GM21367 (cell line): ENCODE results near the gene CD200R1L.

ENCODE experiments used
- ATAC-seq: cut with Tn5 transposase; IDR thresholded peaks from one replicate; pipeline ENCODE4 v1.9.1; 2021; ENCODE audit not compliant: unreplicated experiment

CD200R1L gene

GRCh38 chr3:112793326-112794081 lies 53.2 kb downstream of the CD200R1L start:
- ATAC-seq: no peak

GRCh38 chr3:112791736-112792135 lies 54.9 kb downstream of the CD200R1L start:
- no peak for ATAC-seq

- ATAC-seq: no peak
Observed at GRCh38 chr3:112789787-112790186, 56.9 kb downstream of the CD200R1L start.

- no peak for ATAC-seq
Observed at GRCh38 chr3:112786881-112787579, 59.6 kb downstream of the CD200R1L start.

GRCh38 chr3:112786002-112786590 lies 60.6 kb downstream of the CD200R1L start:
- no peak for ATAC-seq

- ATAC-seq: no peak
Observed at GRCh38 chr3:112785321-112786001, 61.2 kb downstream of the CD200R1L start.

GRCh38 chr3:112782491-112782890 lies 64.2 kb downstream of the CD200R1L start:
- ATAC-seq: no peak

- ATAC-seq: no peak
Observed at GRCh38 chr3:112781599-112781998, 65.1 kb downstream of the CD200R1L start.

GRCh38 chr3:112779558-112780480 lies 66.8 kb downstream of the CD200R1L start:
- ATAC-seq: no peak

GRCh38 chr3:112779011-112779410 lies 67.7 kb downstream of the CD200R1L start:
- no peak for ATAC-seq

GRCh38 chr3:112778353-112778948 lies 68.2 kb downstream of the CD200R1L start:
- no peak for ATAC-seq

- ATAC-seq: no peak
Observed at GRCh38 chr3:112777811-112778210, 68.9 kb downstream of the CD200R1L start.

GRCh38 chr3:112776836-112777235 lies 69.8 kb downstream of the CD200R1L start:
- ATAC-seq: no peak

- ATAC-seq: peak; percentile 45
Observed at GRCh38 chr3:112776000-112776399, 70.7 kb downstream of the CD200R1L start.

GRCh38 chr3:112775011-112775742 lies 71.5 kb downstream of the CD200R1L start:
- no peak for ATAC-seq

GRCh38 chr3:112774293-112774926 lies 72.3 kb downstream of the CD200R1L start:
- ATAC-seq: no peak

GRCh38 chr3:112773864-112774263 lies 72.8 kb downstream of the CD200R1L start:
- ATAC-seq: no peak

GRCh38 chr3:112770951-112771350 lies 75.7 kb downstream of the CD200R1L start:
- no peak for ATAC-seq
